Measurements from ENCODE around the gene AKT3. TPM values are rescaled to one million over a fixed set of nuclear protein-coding genes. Genes with fewer than 3 reads are reported as not detected.

The AKT3 gene
- total RNA-seq, 2 experiments from 2014 or later, result 63.3 to 78.2 TPM

DNA sequence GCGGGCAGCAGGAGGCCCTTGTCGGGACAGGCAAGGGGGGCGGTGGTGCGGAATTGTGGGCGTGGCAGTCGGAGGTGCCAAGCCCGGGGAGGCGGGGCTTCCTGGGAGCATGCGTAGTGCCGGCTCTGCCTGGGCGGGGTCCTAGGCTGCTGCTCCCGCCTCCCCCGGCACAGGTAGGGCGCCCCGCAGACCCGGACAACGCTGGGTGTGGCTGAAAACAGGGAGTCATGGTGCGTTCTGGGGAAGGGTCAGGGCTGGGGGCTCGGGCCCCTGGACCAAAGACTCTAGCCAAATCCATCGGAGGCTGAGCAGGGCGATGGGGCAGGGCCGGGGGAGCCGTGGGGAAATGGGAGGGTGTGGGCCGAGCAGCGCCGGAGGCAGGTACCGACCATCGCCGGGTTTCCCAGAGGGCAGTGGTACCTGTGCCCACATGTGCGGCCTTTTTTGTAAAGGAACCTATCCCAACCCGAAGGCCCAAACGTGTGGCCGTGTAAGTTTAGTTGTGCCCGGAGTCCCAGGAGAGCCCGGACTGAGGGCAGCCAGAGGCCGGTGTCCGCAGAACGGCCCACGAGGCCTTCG is 362.3 kb downstream of the AKT3 start:
- ATAC-seq (ENCODE audit: low read depth), result peak; percentile 38
- Mint-ChIP-seq H3K4me1 (peaks cover 4% of the 10 kb centered on the region), H3K9me3 (no peaks in the 10 kb centered on the region), H3K27me3 (no peaks in the 10 kb centered on the region), H3K27ac (no peak overlapping the region), H3K36me3 (peaks cover 2% of the 10 kb centered on the region), H3K4me3 (no peak overlapping the region)
- POLR2A ChIA-PET, result no interaction called here
- peak; percentile 50 for DNase-seq

DNA sequence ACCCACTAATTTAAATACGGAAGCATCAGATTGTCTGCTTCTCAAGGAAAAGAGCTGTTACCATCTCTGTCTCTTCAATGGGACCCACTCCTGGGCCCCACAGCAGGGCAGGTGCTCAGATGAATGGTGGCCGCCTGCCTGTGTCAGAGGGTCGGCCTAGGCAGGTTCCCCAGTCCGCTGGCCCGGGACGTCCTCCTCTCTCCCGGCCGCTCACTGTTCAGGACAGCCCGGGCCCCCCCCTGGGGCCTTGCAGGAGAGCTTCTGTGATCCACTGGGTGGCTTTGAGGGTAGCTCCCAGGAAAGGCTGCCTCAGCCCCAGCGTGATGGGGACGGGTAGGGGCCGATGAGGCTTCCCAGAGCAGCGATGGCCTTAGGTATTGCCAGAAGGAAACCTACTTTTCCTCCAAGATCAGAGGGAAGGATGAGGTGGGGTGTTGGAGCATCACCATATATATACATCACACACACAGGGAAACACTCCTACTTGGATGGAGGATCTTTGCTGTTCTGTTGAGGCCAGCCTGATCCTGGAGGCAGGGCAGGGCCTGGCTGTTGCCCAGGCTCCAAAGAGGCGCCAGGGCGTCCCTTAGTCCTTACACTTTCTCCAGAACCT is 362.9 kb downstream of the AKT3 start:
- POLR2A ChIA-PET, result no interaction called here

DNA sequence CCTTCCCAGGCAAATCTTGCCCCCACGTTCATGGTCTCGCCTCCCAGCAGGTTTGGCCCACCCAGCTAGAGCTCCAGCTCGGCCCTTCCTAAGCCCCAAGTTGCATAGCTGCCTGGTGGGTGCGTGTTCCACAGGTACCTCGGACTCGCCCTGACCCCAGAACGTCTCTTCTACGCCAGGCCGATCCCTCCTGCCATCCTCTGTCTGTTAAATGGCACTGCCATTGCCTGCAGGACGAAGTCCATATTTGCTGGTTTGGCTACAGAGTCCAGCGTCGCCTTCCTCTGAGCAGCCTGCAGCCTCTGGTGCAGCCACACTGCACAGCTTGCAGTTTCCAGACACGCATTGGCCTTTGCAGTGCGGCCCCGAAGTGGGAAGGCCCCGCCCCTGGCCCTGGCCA is 366.1 kb downstream of the AKT3 start:
- H3K27ac Mint-ChIP-seq, result peak overlapping the region; percentile 45
- H3K4me1 Mint-ChIP-seq, result peaks cover 19% of the 10 kb centered on the region
- POLR2A ChIA-PET, result no interaction called here
- no peaks in the 10 kb centered on the region for H3K27me3 Mint-ChIP-seq
- H3K9me3 Mint-ChIP-seq, result peaks cover 3% of the 10 kb centered on the region
- H3K36me3 Mint-ChIP-seq, result peaks cover 2% of the 10 kb centered on the region
- no peak for ATAC-seq (ENCODE audit: low read depth)
- peak overlapping the region; percentile 75 for H3K4me3 Mint-ChIP-seq
- DNase-seq, result no peak

More for the DNA sequence above, 362.9 kb downstream of the AKT3 start:
- DNase-seq (no peak), ATAC-seq (ENCODE audit: low read depth) (no peak)
- Mint-ChIP-seq H3K9me3 (no peaks in the 10 kb centered on the region), H3K27ac (no peak overlapping the region), H3K4me1 (peaks cover 9% of the 10 kb centered on the region), H3K27me3 (no peaks in the 10 kb centered on the region), H3K36me3 (peaks cover 2% of the 10 kb centered on the region), H3K4me3 (no peak overlapping the region)

DNA sequence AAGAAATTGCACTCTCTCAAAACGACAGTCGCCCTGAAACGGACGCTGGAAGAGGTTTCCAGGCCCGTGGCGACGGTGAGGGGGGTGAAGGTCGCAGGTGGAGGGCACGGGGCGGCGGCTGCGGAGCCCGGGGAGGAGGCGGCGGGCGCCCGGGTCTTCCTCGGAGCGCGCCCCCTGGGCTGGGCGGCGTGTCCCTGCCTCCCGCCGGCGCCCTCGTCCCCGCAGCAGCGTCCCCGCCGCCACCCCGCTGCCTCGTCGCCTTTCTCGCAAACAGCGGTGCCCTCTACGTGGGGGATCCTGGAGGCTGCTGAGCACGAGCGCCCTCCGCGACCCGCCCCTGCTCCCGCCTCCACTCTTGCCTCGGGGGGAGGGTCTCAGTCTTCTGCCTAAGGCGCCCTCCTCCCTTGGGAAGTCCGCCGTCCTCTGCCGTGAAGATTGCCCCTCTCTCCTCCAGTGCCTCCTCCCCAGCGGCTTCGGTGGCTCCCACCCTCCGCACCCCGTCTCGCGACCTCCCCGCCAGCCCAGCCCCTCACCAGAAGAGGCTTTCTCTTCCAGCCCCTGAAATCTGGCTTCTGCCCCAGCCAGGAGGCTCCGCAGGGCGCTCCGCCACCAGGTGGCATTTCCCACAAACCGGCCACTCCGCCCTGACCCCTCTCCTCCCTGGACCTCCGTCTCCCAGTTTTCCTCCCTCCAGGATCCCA is 366.8 kb downstream of the AKT3 start:
- Mint-ChIP-seq H3K27me3 (no peaks in the 10 kb centered on the region), H3K9me3 (peaks cover 3% of the 10 kb centered on the region), H3K4me1 (peaks cover 19% of the 10 kb centered on the region), H3K27ac (peak overlapping the region; percentile 65), H3K4me3 (peak overlapping the region; percentile 75), H3K36me3 (peaks cover 2% of the 10 kb centered on the region)
- ATAC-seq (ENCODE audit: low read depth) (peak; percentile 48), DNase-seq (peak; percentile 51)
- POLR2A ChIA-PET, result no interaction called here

DNA sequence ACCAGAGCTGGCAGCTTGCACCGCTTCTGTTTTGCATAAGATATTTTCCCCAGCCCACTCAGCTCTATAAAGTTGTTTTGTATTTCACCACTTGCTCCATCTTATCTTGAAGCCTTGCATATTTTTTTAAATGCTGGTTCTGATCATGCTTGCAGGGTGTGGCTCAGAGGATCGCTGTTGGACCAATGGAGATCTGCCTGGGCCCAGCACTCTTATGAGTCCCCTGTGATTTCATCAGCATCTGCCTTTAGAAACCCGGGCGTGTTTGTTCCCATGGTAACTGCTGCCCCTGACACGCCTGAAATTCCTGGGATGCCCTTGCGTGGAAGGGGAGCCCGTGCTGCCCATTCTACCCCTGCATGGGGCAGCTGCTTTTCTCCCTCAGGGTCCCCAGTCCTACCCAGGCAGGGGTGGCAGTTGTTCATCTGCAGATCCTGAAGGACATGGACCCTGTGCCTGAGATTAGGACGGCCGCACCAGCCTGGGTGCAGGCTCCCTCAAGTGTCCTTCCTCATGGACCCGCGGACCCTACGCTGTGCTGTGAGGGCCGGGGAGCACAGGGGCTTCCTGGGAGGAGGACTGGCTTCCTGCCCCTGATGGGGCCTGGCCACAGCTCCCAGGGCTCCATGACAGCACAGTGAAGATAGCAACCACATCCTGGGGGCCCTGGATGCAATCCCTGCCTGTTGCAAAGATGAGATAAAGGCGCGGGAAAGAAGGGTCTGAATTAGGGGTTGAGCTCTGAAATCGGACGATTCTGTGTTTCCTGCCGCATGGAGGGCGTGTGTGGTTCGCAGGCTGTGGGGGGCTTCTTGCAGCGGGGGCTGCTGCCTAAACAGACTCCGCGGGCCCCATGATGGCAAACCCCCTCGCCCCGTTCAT is 367.7 kb downstream of the AKT3 start:
- Mint-ChIP-seq H3K36me3 (peaks cover 2% of the 10 kb centered on the region), H3K4me3 (peak overlapping the region; percentile 75), H3K27me3 (no peaks in the 10 kb centered on the region), H3K27ac (peak overlapping the region; percentile 65), H3K9me3 (peaks cover 3% of the 10 kb centered on the region), H3K4me1 (peaks cover 19% of the 10 kb centered on the region)
- POLR2A ChIA-PET, result no interaction called here
- DNase-seq (peak; percentile 38), ATAC-seq (ENCODE audit: low read depth) (peak; percentile 42)

DNA sequence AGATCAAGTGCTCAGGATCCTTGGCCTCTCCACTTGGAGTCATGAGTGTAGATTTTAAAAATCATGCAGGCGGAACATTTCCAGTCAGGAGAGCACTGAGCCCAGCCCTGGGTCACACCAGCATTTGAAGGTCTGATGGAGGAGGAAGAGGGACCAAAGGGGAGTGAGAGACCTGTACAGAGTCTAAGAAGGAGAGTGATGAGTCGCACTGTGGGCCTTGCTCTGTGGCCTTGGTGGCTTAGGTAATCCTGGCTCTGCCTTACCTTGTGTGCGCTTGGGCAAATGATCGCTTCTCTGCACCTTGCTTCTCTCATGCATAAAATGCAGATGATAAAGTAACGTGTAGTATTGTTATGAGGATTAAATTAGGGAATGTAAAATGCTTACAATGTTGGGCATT is 368.9 kb downstream of the AKT3 start:
- peaks cover 2% of the 10 kb centered on the region for H3K36me3 Mint-ChIP-seq
- peak; percentile 46 for ATAC-seq (ENCODE audit: low read depth)

DNA sequence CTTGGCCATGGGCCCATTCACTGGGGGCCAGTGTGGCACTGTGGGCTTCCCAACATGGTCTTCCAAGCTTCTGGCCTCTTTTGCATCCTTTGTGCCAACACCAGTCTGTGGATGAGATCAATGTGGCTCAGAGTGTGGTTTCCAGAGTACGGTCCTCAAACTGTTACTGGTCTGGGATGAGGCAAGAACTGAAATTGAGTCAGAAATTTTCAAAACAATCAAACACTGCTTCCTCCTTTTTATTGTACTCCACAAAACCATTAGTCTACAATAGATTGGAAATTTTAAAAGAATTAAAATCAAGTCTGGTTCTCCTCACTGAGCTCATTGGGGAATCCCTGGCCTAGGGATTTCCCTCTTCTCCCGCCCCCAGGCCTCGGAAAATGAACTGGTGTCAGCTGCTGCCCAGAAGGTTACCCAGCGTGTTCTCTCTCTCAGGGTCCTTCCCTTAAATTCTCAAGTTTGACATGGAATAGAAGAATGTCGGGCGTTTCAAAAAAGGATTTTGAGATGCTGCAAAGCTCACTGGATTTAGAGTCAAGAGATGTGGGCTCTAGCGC is 372.2 kb downstream of the AKT3 start:
- POLR2A ChIA-PET, result no interaction called here
- H3K27ac Mint-ChIP-seq, result no peak overlapping the region
- peaks cover 3% of the 10 kb centered on the region for H3K9me3 Mint-ChIP-seq
- no peak for ATAC-seq (ENCODE audit: low read depth)
- DNase-seq, result no peak
- no peaks in the 10 kb centered on the region for H3K27me3 Mint-ChIP-seq
- no peak overlapping the region for H3K4me3 Mint-ChIP-seq
- peaks cover 22% of the 10 kb centered on the region for H3K4me1 Mint-ChIP-seq
- peaks cover 2% of the 10 kb centered on the region for H3K36me3 Mint-ChIP-seq

More for the DNA sequence above, 368.9 kb downstream of the AKT3 start:
- Mint-ChIP-seq H3K9me3 (peaks cover 3% of the 10 kb centered on the region), H3K27me3 (no peaks in the 10 kb centered on the region), H3K4me1 (peaks cover 19% of the 10 kb centered on the region), H3K4me3 (no peak overlapping the region), H3K27ac (no peak overlapping the region)
- no peak for DNase-seq
- POLR2A ChIA-PET, result no interaction called here

DNA sequence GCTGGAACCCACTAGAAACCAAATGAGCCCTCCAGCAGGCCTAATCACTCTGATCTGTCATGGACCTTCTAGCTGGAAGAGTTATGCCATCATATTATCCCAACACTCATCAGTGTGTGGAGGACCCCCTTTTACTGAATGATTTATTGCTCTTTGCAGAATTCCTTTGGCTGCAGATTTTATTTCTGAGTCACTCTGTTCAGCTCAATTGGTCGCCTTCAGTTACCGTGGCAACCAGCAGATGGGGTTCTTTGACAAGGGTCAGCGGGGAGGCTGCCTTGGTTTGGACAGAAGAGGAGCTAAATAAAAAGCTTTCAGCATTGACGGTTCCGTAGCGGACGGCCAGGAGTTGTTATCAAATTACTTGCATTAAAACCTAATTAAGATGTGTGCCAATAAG is 374.1 kb downstream of the AKT3 start:
- H3K36me3 Mint-ChIP-seq, result peaks cover 2% of the 10 kb centered on the region
- H3K27ac Mint-ChIP-seq, result no peak overlapping the region

DNA sequence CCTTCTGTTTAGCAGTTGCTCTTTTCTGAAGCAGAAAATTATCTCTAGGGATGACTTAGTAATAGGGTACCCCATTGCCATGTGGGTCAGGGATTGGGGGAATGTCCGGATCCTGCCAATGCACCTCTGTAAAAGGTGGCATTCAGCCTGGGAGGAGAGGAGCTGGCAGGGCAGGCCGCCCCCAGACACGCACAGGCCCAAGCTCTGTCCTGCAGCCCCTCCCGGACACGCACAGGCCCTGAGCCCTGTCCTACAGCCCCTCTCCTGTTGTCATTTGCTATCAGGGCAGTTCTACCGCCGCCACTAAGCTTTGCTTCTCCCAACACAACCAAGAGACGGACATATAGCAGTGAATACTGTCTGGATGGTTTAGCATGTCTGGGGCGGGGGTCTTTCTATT is 375.1 kb downstream of the AKT3 start:
- POLR2A ChIA-PET, result no interaction called here
- no peak overlapping the region for H3K27ac Mint-ChIP-seq
- peaks cover 5% of the 10 kb centered on the region for H3K4me1 Mint-ChIP-seq
- no peak for DNase-seq
- H3K36me3 Mint-ChIP-seq, result no peaks in the 10 kb centered on the region
- H3K4me3 Mint-ChIP-seq, result no peak overlapping the region
- H3K9me3 Mint-ChIP-seq, result peaks cover under 1% of the 10 kb centered on the region
- no peak for ATAC-seq (ENCODE audit: low read depth)
- no peaks in the 10 kb centered on the region for H3K27me3 Mint-ChIP-seq

More for the DNA sequence above, 374.1 kb downstream of the AKT3 start:
- ATAC-seq (ENCODE audit: low read depth) (no peak), DNase-seq (no peak)
- Mint-ChIP-seq H3K9me3 (peaks cover 3% of the 10 kb centered on the region), H3K4me3 (no peak overlapping the region), H3K27me3 (no peaks in the 10 kb centered on the region), H3K4me1 (peaks cover 9% of the 10 kb centered on the region)
- POLR2A ChIA-PET, result interaction anchor here (0.5 kb wide), 1 partner anchor 459 kb away, joined by 3 read pairs; no protein-coding TSS in a partner anchor

DNA sequence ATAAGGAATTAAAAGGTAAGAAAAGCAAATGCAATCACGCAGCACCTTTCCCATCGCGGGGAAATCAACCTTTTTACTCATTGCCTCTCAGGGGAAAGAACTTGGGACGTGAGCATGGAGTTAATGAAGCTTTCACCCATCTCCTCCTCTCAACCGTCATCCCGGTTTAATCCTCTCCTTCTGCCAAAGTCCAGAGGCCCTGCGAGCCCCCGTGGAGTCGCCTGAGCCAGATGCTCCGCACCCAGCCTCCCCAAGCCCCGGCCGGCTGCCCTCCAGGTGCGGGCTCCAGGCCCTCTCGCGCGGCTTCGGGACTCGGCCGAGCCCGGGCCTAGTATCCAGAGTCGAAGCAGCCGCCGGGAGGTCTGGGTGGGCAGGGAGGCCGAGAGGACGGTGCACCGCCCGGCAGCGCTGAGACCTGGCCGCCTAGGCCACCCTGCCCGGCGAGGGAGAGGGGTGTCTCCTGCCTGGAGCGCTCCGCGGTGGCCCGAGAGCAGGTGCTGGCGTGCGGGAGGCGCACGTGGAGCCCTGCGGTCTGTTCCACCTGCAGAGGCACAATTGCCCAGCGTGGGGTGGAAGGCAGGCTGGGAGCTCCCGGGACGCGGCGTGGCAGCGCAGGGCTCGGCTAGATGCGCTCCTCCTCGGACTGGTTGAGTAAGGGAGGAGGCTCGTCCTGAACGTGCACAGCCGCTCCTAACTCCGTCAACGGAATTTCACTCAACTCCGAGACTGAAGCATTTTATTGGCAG is 375.7 kb downstream of the AKT3 start:
- Mint-ChIP-seq H3K36me3 (no peaks in the 10 kb centered on the region), H3K4me3 (no peak overlapping the region)

DNA sequence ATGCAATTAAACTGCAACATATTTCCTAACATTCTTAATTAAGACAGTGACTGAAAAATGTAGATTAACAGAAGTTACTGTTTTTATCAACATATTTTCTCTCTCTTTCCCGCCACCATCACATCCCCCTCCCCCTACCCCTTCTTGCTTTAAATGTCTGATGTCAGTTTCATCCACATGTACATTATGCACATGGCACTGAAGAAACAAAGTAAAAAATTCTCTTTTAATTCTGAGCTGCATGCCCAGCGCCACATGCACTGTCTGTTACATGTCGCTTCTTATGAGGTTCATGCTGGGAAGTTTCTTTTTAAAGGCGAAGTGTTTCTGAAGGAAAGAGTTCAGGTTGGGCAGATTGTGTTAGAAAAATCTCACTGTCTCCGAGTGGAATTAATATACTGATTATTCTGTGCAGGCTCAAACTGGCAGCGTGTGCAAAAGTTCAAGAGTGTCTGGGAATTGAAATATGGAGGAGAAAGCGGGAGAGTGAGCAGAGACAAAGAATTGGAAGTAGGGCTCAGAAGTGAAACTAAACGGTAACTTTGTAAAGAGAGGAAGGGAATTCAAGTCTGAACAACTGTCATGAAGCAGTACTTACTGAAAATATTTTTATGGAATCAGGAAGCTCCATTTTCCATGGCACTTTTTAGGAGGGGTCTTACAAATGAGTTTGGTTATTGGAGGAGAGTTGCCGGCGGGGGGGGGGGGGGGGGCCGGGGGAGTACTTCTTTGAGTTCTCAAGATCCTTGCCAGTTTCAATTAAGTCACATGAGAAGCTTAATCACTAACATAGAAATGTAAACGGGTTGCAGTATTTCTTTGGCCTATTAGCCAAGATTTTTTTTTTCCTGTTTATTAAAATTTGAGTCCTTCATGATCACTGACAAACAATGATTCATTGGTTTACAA is 376.6 kb downstream of the AKT3 start:
- ATAC-seq (ENCODE audit: low read depth) (no peak), DNase-seq (no peak)
- Mint-ChIP-seq H3K4me3 (peak overlapping the region; percentile 83), H3K27ac (peak overlapping the region; percentile 74), H3K4me1 (peaks cover 5% of the 10 kb centered on the region), H3K27me3 (no peaks in the 10 kb centered on the region), H3K9me3 (no peaks in the 10 kb centered on the region), H3K36me3 (no peaks in the 10 kb centered on the region)
- POLR2A ChIA-PET, result no interaction called here

More for the DNA sequence above, 375.7 kb downstream of the AKT3 start:
- Mint-ChIP-seq H3K4me1 (peaks cover 5% of the 10 kb centered on the region), H3K9me3 (no peaks in the 10 kb centered on the region), H3K27me3 (no peaks in the 10 kb centered on the region), H3K27ac (no peak overlapping the region)
- no peak for ATAC-seq (ENCODE audit: low read depth)
- POLR2A ChIA-PET, result no interaction called here
- DNase-seq, result no peak
